Cerebellar nuclear complex (tissue), 1 donor: ENCODE measurements around the gene TENM4.

Source experiments
- DNase-seq, 2 experiments: peaks; one replicate each; lab custom pipeline; 2025; lab: John Stamatoyannopoulos, UW

Gene TENM4

GRCh38 chr11:79390477-79390876, 50.4 kb downstream of the TENM4 start:
- no peak for DNase-seq

GRCh38 chr11:79388201-79388600, 52.6 kb downstream of the TENM4 start:
- no peak for DNase-seq

- DNase-seq = no peak
Observed at GRCh38 chr11:79383874-79384273, 57.0 kb downstream of the TENM4 start.

- no peak for DNase-seq
Observed at GRCh38 chr11:79382301-79383050, 58.4 kb downstream of the TENM4 start.

- DNase-seq = no peak
Observed at GRCh38 chr11:79381036-79381435, 59.8 kb downstream of the TENM4 start.

- no peak for DNase-seq
Observed at GRCh38 chr11:79377406-79377805, 63.4 kb downstream of the TENM4 start.

- DNase-seq = no peak
Observed at GRCh38 chr11:79375818-79376550, 64.8 kb downstream of the TENM4 start.

GRCh38 chr11:79374727-79375126, 66.1 kb downstream of the TENM4 start:
- no peak for DNase-seq

- no peak for DNase-seq
Observed at GRCh38 chr11:79371724-79372123, 69.1 kb downstream of the TENM4 start.

- no peak for DNase-seq
Observed at GRCh38 chr11:79371152-79371551, 69.7 kb downstream of the TENM4 start.

GRCh38 chr11:79369055-79369454, 71.8 kb downstream of the TENM4 start:
- DNase-seq = no peak

GRCh38 chr11:79367844-79368243, 73.0 kb downstream of the TENM4 start:
- no peak for DNase-seq

GRCh38 chr11:79366218-79366617, 74.6 kb downstream of the TENM4 start:
- DNase-seq = no peak

GRCh38 chr11:79363861-79364378, 76.9 kb downstream of the TENM4 start:
- DNase-seq = no peak

- no peak for DNase-seq
Observed at GRCh38 chr11:79363256-79363655, 77.6 kb downstream of the TENM4 start.

- no peak for DNase-seq
Observed at GRCh38 chr11:79362821-79363220, 78.0 kb downstream of the TENM4 start.

GRCh38 chr11:79362206-79362757, 78.5 kb downstream of the TENM4 start:
- DNase-seq = no peak

GRCh38 chr11:79358258-79358657, 82.6 kb downstream of the TENM4 start:
- DNase-seq = no peak

- no peak for DNase-seq
Observed at GRCh38 chr11:79353706-79354105, 87.1 kb downstream of the TENM4 start.

GRCh38 chr11:79352349-79352703, 88.5 kb downstream of the TENM4 start:
- DNase-seq = no peak

GRCh38 chr11:79348976-79349682, 91.7 kb downstream of the TENM4 start:
- no peak for DNase-seq

GRCh38 chr11:79346021-79346420, 94.8 kb downstream of the TENM4 start:
- no peak for DNase-seq
